T-helper 1 cell treated with Interleukin-12 subunit alpha and Interleukin-12 subunit beta and Interleukin-4 antibody, amounts not matched to agents 30 ng/mL and 1 ng/mL, for 36 hours (primary cell): ENCODE results near the gene GDAP1L1. TPM values are rescaled to one million over a fixed set of nuclear protein-coding genes. Genes with fewer than 3 reads are reported as not detected.

Experiments
- intact Hi-C: fragments of 100-400 bp; cut with micrococcal nuclease; formaldehyde crosslinking; loops from one replicate; pipeline ENCODE4 v1.15.1; 2024
- total RNA-seq: library from RNA; stranded (reverse); gene quantifications from 2 replicates; pipeline ENCODE4 v1.2.3, GENCODE V29; 2022

Gene GDAP1L1
- not detected in 2 replicates for total RNA-seq

- intact Hi-C loops = no loop called here
Measured at GRCh38 chr20:44247131-44247571, at the start of gene GDAP1L1. Gene GDAP1L1 (plus strand): TSS chr20:44247308. CDS start chr20:44247335, 27 bp downstream.

- intact Hi-C loops = loop anchor here (1.0 to 10.0 kb wide), 2 partner anchors 11 to 444 kb away; partner anchors contain the start of gene OSER1
Measured at GRCh38 chr20:44198872-44199271, 48.2 kb upstream of the GDAP1L1 start.

- intact Hi-C loops = loop anchor here (1.0 to 10.0 kb wide), 2 partner anchors 10 to 445 kb away; partner anchors contain the start of gene OSER1
Measured at GRCh38 chr20:44199877-44200276, 47.2 kb upstream of the GDAP1L1 start.

- intact Hi-C loops = no loop called here
Measured at GRCh38 chr20:44200371-44200770, 46.7 kb upstream of the GDAP1L1 start.

GRCh38 chr20:44200983-44201382 is 46.1 kb upstream of the GDAP1L1 start:
- intact Hi-C loops = no loop called here

GRCh38 chr20:44203161-44203560 is 43.9 kb upstream of the GDAP1L1 start:
- intact Hi-C loops = no loop called here

- intact Hi-C loops = no loop called here
Measured at GRCh38 chr20:44204156-44204831, 42.8 kb upstream of the GDAP1L1 start.

GRCh38 chr20:44204832-44205215 is 42.3 kb upstream of the GDAP1L1 start:
- intact Hi-C loops = no loop called here

GRCh38 chr20:44206132-44206531 is 41.0 kb upstream of the GDAP1L1 start:
- intact Hi-C loops = no loop called here

- intact Hi-C loops = no loop called here
Measured at GRCh38 chr20:44207126-44207723, 39.9 kb upstream of the GDAP1L1 start.

GRCh38 chr20:44208165-44208564 is 38.9 kb upstream of the GDAP1L1 start:
- intact Hi-C loops = no loop called here

GRCh38 chr20:44208770-44209169 is 38.3 kb upstream of the GDAP1L1 start:
- intact Hi-C loops = no loop called here

- intact Hi-C loops = loop anchor here (1.0 to 10.0 kb wide), 11 partner anchors 11 to 1153 kb away; partner anchors contain the start of genes IFT52, PABPC1L, SRSF6 and STK4
Measured at GRCh38 chr20:44209686-44210405, 37.3 kb upstream of the GDAP1L1 start.

GRCh38 chr20:44210406-44211176 is 36.5 kb upstream of the GDAP1L1 start, which contains the start of gene OSER1:
Gene OSER1 (minus strand): TSS chr20:44210771. CDS start chr20:44206957, 3,814 bp downstream.
- intact Hi-C loops = loop anchor here (1.0 to 10.0 kb wide), 14 partner anchors 11 to 1152 kb away; partner anchors contain the start of genes FITM2, IFT52, PABPC1L and SERINC3

- intact Hi-C loops = loop anchor here (1.0 to 10.0 kb wide), 10 partner anchors 100 to 1151 kb away; partner anchors contain the start of genes FITM2, SERINC3, SRSF6 and STK4
Measured at GRCh38 chr20:44211177-44212039, 35.7 kb upstream of the GDAP1L1 start.

- intact Hi-C loops = loop anchor here (5.0 to 10.0 kb wide), 2 partner anchors 755 to 1102 kb away; partner anchors contain the start of gene STK4
Measured at GRCh38 chr20:44212792-44213191, 34.3 kb upstream of the GDAP1L1 start.

GRCh38 chr20:44215125-44215524 is 32.0 kb upstream of the GDAP1L1 start:
- intact Hi-C loops = loop anchor here (1.0 to 10.0 kb wide), 3 partner anchors 73 to 1100 kb away; no protein-coding TSS in a partner anchor

GRCh38 chr20:44217342-44218092 is 29.6 kb upstream of the GDAP1L1 start:
- intact Hi-C loops = loop anchor here (1.0 to 10.0 kb wide), 8 partner anchors 55 to 1097 kb away; partner anchors contain the start of gene FITM2

- intact Hi-C loops = loop anchor here (10.0 kb wide), 1 partner anchor 1096 kb away; no protein-coding TSS in a partner anchor
Measured at GRCh38 chr20:44218446-44218845, 28.7 kb upstream of the GDAP1L1 start.
